Breast epithelium (tissue), 4 donors: ENCODE measurements around the gene TP63. TPM values are rescaled to one million over a fixed set of nuclear protein-coding genes. Genes with fewer than 3 reads are reported as not detected.

ENCODE experiments used
- DNase-seq, 2 donors: peaks; one replicate each; pipeline ENCODE4 v3.0.0-alpha.2; 2019; ENCODE audit warnings: low spot score in 2 of 2
- H3K27ac ChIP-seq, 2 donors: fragments of 200-600 bp; sonication (generic) in 1 of 2; one replicate each; pipeline ENCODE4 v1.5.1; 2016 to 2019; ENCODE audit warnings: mild to moderate bottlenecking in 1 of 2
- H3K27me3 ChIP-seq, 2 donors: fragments of 200-600 bp; sonication (generic) in 1 of 2; one replicate each; pipeline versions ENCODE4 v1.5.1 to v1.6.0; 2017 to 2019; ENCODE audit warnings: control low read depth in 1 of 2, mild to moderate bottlenecking in 1 of 2
- H3K36me3 ChIP-seq: fragments of 200-600 bp; one replicate; pipeline ENCODE4 v1.5.1; 2019
- H3K4me1 ChIP-seq, 2 donors: fragments of 200-600 bp; sonication (generic); one replicate each; pipeline ENCODE4 v1.5.1; 2016 to 2019; ENCODE audit warnings: control low read depth in 1 of 2
- H3K4me3 ChIP-seq, 3 donors: fragments of 200-600 bp; sonication (generic); 1 replicate in 2 of 3; 2 replicates in 1 of 3; pipeline ENCODE4 v1.5.1; 2016 to 2019; ENCODE audit warnings: mild to moderate bottlenecking in 3 of 3, moderate library complexity in 2 of 3
- H3K9me3 ChIP-seq, 2 donors: fragments of 200-600 bp; sonication (generic) in 1 of 2; one replicate each; pipeline ENCODE4 v1.5.1; 2016 to 2019; ENCODE audit warnings: control low read depth in 1 of 2
- POLR2A ChIP-seq: fragments of 450-650 bp; IDR thresholded peaks from one replicate; pipeline ENCODE4 v1.6.1; 2016; ENCODE audit warnings: antibody characterized with exemption, mild to moderate bottlenecking, moderate library complexity
- POLR2AphosphoS5 ChIP-seq, 3 donors: sonication (generic); formaldehyde crosslinking; IDR thresholded peaks; one replicate each; pipeline ENCODE4 v1.6.1; 2017; ENCODE audit warnings: antibody characterized with exemption in 3 of 3
- intact Hi-C: fragments of 100-400 bp; cut with DNase I; formaldehyde crosslinking; loops from one replicate; pipeline ENCODE4 v1.15.1; 2023; ENCODE audit warnings: low total_unique reads
- total RNA-seq, 3 donors: library from RNA; depleted of rRNA; stranded (reverse); fragments of >200 nt; gene quantifications; one replicate each; pipeline ENCODE4 v1.1.0, GENCODE V29; 2016
- TF ChIP-seq, protein P1 (sequence below), 3 donors: fragments of 450-650 bp; IDR thresholded peaks; one replicate each; pipeline ENCODE4 v1.5.1; 2016 to 2017; ENCODE audit warnings: antibody characterized with exemption in 3 of 3, mild to moderate bottlenecking in 3 of 3, moderate library complexity in 3 of 3

TP63 gene
- total RNA-seq, 3 donors from 2014 or later: 0.96 to 47.7 (median 20.0) TPM

DNA sequence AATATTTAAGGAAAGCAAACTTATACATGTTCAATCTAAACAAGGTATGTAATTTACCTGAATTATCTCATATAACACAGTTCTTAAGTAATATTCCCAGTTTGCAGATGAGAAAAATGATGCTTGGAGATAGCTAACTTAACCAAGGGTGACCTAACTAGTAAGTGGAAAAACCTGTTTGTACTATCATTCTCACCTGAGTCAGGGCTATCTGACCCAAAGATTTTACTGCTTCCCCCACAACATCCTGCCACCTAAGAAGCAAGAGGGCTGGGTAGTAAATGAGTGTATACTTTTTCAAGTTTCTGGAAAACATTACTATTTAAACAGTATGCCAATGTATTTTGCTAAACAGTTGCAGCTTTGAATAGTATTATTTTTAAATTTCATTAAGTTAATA, 10.6 kb downstream of the TP63 start:
- no peaks in the 10 kb centered on the region for H3K27me3 ChIP-seq
- no peaks in the 10 kb centered on the region for H3K9me3 ChIP-seq
- no peak overlapping the region for H3K27ac ChIP-seq
- no peak for TF ChIP-seq POLR2A
- no peak for TF ChIP-seq POLR2AphosphoS5 (IDR thresholded peaks at IDR 0.05)
- TF ChIP-seq, protein P1, sequence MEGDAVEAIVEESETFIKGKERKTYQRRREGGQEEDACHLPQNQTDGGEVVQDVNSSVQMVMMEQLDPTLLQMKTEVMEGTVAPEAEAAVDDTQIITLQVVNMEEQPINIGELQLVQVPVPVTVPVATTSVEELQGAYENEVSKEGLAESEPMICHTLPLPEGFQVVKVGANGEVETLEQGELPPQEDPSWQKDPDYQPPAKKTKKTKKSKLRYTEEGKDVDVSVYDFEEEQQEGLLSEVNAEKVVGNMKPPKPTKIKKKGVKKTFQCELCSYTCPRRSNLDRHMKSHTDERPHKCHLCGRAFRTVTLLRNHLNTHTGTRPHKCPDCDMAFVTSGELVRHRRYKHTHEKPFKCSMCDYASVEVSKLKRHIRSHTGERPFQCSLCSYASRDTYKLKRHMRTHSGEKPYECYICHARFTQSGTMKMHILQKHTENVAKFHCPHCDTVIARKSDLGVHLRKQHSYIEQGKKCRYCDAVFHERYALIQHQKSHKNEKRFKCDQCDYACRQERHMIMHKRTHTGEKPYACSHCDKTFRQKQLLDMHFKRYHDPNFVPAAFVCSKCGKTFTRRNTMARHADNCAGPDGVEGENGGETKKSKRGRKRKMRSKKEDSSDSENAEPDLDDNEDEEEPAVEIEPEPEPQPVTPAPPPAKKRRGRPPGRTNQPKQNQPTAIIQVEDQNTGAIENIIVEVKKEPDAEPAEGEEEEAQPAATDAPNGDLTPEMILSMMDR (IDR thresholded peaks at IDR 0.05): no peak
- H3K36me3 ChIP-seq: no peaks in the 10 kb centered on the region
- no peak overlapping the region for H3K4me3 ChIP-seq
- intact Hi-C loops: no loop called here
- no peak for DNase-seq
- no peaks in the 10 kb centered on the region for H3K4me1 ChIP-seq

DNA sequence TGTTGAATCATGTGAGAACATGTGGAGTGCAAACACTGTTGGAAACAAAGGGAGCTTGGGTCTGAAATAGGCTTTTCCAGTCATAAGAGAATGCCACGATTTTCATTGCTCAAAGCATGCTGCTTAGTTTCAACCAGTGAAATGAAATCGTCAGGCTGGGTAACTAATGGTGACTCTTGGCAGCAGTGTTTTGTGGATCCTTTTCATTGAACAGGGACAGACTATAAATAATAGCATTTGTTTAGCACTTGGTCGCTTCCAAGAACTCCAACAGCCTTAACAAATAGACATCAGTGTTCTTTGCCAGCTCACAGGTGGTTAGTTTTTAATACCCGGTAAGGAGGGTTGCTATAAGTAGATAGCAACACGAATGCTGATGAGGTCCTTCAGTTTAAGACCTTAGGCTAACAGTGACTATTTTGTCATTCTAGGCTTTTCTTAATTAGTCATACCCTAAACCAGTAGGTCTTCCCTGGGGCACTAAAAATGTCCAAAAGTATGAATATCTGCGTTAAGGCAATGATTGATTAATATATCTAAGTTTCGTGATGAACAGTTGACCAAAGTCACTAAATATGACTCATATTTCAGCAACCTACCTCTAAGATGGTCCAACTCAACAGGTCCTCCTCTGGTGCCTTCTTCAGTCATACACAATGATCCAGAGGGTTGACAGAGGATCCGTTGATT, 15.8 kb downstream of the TP63 start:
- Histone ChIP-seq H3K36me3 (no peaks in the 10 kb centered on the region), H3K4me3 (no peak overlapping the region), H3K27me3 (no peaks in the 10 kb centered on the region), H3K4me1 (no peaks in the 10 kb centered on the region), H3K27ac (no peak overlapping the region), H3K9me3 (no peaks in the 10 kb centered on the region)
- TF ChIP-seq POLR2AphosphoS5 (IDR thresholded peaks at IDR 0.05): no peak
- TF ChIP-seq POLR2A: no peak
- TF ChIP-seq, protein P1 (IDR thresholded peaks at IDR 0.05): no peak
- intact Hi-C loops: no loop called here
- no peak for DNase-seq

DNA sequence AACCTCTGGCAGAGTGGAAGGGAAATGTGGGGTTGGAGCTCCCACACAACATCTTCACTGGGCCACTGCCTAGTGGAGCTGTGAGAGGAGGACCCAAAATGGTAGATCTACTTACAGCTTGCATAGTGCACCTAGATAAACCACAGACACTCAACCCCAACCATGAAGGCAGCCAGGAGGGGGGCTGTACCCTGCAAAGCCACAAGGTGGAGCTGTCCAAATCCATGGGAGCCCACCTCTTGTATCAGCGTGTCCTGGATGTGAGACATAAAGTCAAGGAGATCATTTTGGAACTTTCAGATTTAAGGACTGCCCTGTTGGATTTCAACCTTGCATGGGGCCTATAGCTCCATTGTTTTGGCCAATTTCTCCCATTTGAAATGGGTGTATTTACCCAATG, 20.9 kb downstream of the TP63 start:
- intact Hi-C loops: no loop called here
- H3K9me3 ChIP-seq: peaks cover 0 to 14% of the 10 kb centered on the region in 2 donors
- DNase-seq: no peak
- no peak overlapping the region for H3K27ac ChIP-seq
- H3K4me3 ChIP-seq: no peak overlapping the region
- TF ChIP-seq, protein P1 (IDR thresholded peaks at IDR 0.05): no peak
- TF ChIP-seq POLR2A (no peak), POLR2AphosphoS5 (IDR thresholded peaks at IDR 0.05) (no peak)
- no peaks in the 10 kb centered on the region for H3K36me3 ChIP-seq
- no peaks in the 10 kb centered on the region for H3K27me3 ChIP-seq
- H3K4me1 ChIP-seq: no peaks in the 10 kb centered on the region

DNA sequence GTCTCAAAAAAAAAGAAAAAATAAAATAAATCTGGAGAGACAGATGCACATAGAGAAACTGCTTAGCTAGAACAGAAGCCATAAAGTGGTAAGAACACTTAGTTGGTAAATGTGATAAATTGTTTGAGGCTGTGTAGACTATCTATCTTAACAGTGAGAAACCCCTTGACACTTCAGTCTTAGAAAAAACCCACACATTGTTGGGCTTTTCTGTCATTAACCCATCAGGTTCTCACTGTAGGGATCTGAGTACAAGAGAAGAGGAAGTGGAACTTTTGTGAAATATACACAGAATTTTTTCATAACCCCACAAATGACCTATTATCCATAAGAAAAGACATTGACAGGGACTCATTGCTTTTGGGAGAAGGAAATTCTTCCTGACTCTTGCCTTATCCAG, 24.4 kb downstream of the TP63 start:
- H3K27me3 ChIP-seq: no peaks in the 10 kb centered on the region
- no peaks in the 10 kb centered on the region for H3K36me3 ChIP-seq
- intact Hi-C loops: no loop called here
- DNase-seq: no peak
- peaks cover 0 to 18% of the 10 kb centered on the region in 2 donors for H3K9me3 ChIP-seq
- TF ChIP-seq POLR2A (no peak), POLR2AphosphoS5 (IDR thresholded peaks at IDR 0.05) (no peak)
- TF ChIP-seq, protein P1 (IDR thresholded peaks at IDR 0.05): no peak
- H3K4me3 ChIP-seq: no peak overlapping the region
- H3K27ac ChIP-seq: no peak overlapping the region
- no peaks in the 10 kb centered on the region for H3K4me1 ChIP-seq

DNA sequence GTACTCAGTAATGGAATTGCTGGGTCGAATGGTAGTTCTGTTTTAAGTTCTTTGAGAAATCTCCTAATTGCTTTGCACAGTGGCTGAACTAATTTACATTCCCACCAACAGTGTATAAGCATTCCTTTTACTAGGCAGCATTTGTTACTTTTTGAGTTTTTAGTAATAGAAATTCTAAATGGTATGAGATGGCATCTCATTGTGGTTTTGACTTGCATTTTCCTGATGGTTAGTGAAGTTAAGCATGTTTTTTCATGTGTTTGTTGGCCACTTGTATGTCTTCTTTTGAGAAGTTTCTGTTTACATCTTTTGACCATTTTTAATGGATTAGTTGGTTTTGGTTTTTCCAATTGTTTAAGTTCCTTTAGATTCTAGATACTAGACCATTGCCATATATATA, 28.4 kb downstream of the TP63 start:
- Histone ChIP-seq H3K27ac (no peak overlapping the region), H3K36me3 (no peaks in the 10 kb centered on the region), H3K4me3 (no peak overlapping the region), H3K27me3 (no peaks in the 10 kb centered on the region), H3K9me3 (peaks cover 0 to 18% of the 10 kb centered on the region in 2 donors), H3K4me1 (no peaks in the 10 kb centered on the region)
- intact Hi-C loops: no loop called here
- TF ChIP-seq POLR2A (no peak), POLR2AphosphoS5 (IDR thresholded peaks at IDR 0.05) (no peak)
- TF ChIP-seq, protein P1 (IDR thresholded peaks at IDR 0.05): no peak
- DNase-seq: no peak
